PC-3 (cell line): ENCODE data around the gene LRRC37A3. TPM values are rescaled to one million over a fixed set of nuclear protein-coding genes. Genes with fewer than 3 reads are reported as not detected.
A peak's percentile ranks its signal among the peaks of the same experiment; 100 is the strongest.
"Not testable (repeated sequence)": the region's sequence is repeated elsewhere in the genome, so short reads cannot be mapped to it uniquely, and the experiment has no call there.

Experiments
- ATAC-seq: fragments of 200-7000 bp; cut with Tn5 transposase; 2 replicates; pipeline ENCODE4 v1.9.1; 2020; ENCODE audit warnings: mild to moderate bottlenecking, moderate library complexity
- Bru-seq: library from RNA; stranded (reverse); fragments of 400-500 nt; gene quantifications from one replicate; lab custom pipeline; 2021; lab: Mats Ljungman, UMichigan
- BruChase-seq, 2 experiments: library from RNA; stranded (reverse); fragments of 400-500 nt; gene quantifications; one replicate each; lab custom pipeline; 2021; lab: Mats Ljungman, UMichigan
- BruUV-seq: library from RNA; stranded (reverse); fragments of 400-500 nt; replicated peaks from 2 replicates; lab custom pipeline; 2021; lab: Mats Ljungman, UMichigan
- CTCF ChIA-PET: fragments of 300-600 bp; sonication (Branson Sonifier 250); formaldehyde crosslinking; loops from one replicate; lab custom pipeline; 2022; ENCODE audit warnings: antibody characterized with exemption; lab: Charles Lee
- POLR2A ChIA-PET: fragments of 300-600 bp; sonication (Branson Sonifier 250); formaldehyde crosslinking; loops from one replicate; lab custom pipeline; 2022; ENCODE audit warnings: antibody characterized with exemption; ENCODE audit not compliant: unreplicated experiment; lab: Charles Lee
- DNase-seq: peaks from one replicate; pipeline ENCODE4 v3.0.0-alpha.2; 2015
- H2AFZ ChIP-seq: fragments of 300-600 bp; sonication (generic); 2 replicates; pipeline ENCODE4 v1.6.0; 2016; ENCODE audit warnings: antibody characterized with exemption, low read length
- H3F3A ChIP-seq: fragments of 300-600 bp; sonication (generic); one replicate; pipeline ENCODE4 v1.6.0; 2017; ENCODE audit warnings: antibody characterized with exemption, low read length, control low read depth, mild to moderate bottlenecking; ENCODE audit not compliant: unreplicated experiment
- H3K27ac ChIP-seq: fragments of 300-600 bp; sonication (generic); 2 replicates; pipeline ENCODE4 v1.5.1; 2016; ENCODE audit warnings: mild to moderate bottlenecking, low read length
- H3K27me3 ChIP-seq: fragments of 300-600 bp; sonication (generic); 2 replicates; pipeline ENCODE4 v1.6.1; 2016; ENCODE audit warnings: low read length, mixed read lengths
- H3K36me3 ChIP-seq: fragments of 300-600 bp; sonication (generic); 2 replicates; pipeline ENCODE4 v1.6.1; 2016; ENCODE audit warnings: low read depth, mixed run types, low read length, mixed read lengths
- H3K4me1 ChIP-seq: fragments of 300-600 bp; sonication (generic); 2 replicates; pipeline ENCODE4 v1.5.1; 2016; ENCODE audit warnings: low read length; ENCODE audit not compliant: insufficient read depth
- H3K4me2 ChIP-seq: fragments of 300-600 bp; sonication (generic); 2 replicates; pipeline ENCODE4 v1.6.0; 2016; ENCODE audit warnings: low read length
- H3K4me3 ChIP-seq: fragments of 300-600 bp; sonication (generic); 2 replicates; pipeline ENCODE4 v1.5.1; 2016; ENCODE audit warnings: mild to moderate bottlenecking, low read length, mixed read lengths
- H3K79me2 ChIP-seq: fragments of 300-600 bp; sonication (generic); 2 replicates; pipeline ENCODE4 v1.6.1; 2017; ENCODE audit warnings: low read length, mixed read lengths
- H3K9ac ChIP-seq: fragments of 300-600 bp; sonication (generic); 2 replicates; pipeline ENCODE4 v1.6.0; 2016; ENCODE audit warnings: mild to moderate bottlenecking, low read length
- H3K9me2 ChIP-seq: fragments of 300-600 bp; sonication (generic); replicated peaks from 2 replicates; pipeline ENCODE4 v1.6.1; 2016; ENCODE audit warnings: mixed run types, low read length, mixed read lengths
- H3K9me3 ChIP-seq: fragments of 300-600 bp; sonication (generic); 2 replicates; pipeline ENCODE4 v1.6.1; 2016; ENCODE audit warnings: low read length, mixed read lengths
- H4K20me1 ChIP-seq: fragments of 300-600 bp; sonication (generic); 2 replicates; pipeline ENCODE4 v1.6.1; 2016; ENCODE audit warnings: low read length, mixed read lengths
- CTCF ChIP-seq: fragments of 300-600 bp; sonication (generic); conservative IDR thresholded peaks from 2 replicates; pipeline ENCODE4 v1.5.1; 2017; ENCODE audit warnings: antibody characterized with exemption, low read depth, mild to moderate bottlenecking, low read length
- intact Hi-C: fragments of 100-400 bp; cut with micrococcal nuclease; formaldehyde crosslinking; loops from 2 replicates; pipeline ENCODE4 v1.9.0; 2023
- long read RNA-seq: library from polyadenylated mRNA; unstranded; transcript quantifications from one replicate; pipeline ENCODE4 v2.0.0, GENCODE V29; 2021; ENCODE audit not compliant: unreplicated experiment
- total RNA-seq: library from RNA; depleted of rRNA; stranded (reverse); fragments of >200 nt; gene quantifications from 2 replicates; pipeline ENCODE4 v1.2.3, GENCODE V29; 2014; rRNA removed

LRRC37A3 gene
- total RNA-seq (6.4 and 7.1 TPM in 2 replicates), Bru-seq, nascent RNA (percentile 66 among the genes with signal in this experiment), BruChase-seq, experiment 1, labeled RNA remaining after a 6-hour chase (percentile 82 among the genes with signal in this experiment), BruChase-seq, experiment 2, labeled RNA remaining after a 2-hour chase (percentile 83 among the genes with signal in this experiment)
- long read RNA-seq, partial matches to known transcripts = 1 of 12 reads
- long read RNA-seq, other reads (novel, unspliced or antisense) = 11 of 12 reads

- intact Hi-C loops = loop anchor here (2.0 to 5.0 kb wide), 2 partner anchors 43 to 142 kb away; no protein-coding TSS in a partner anchor
- not testable (repeated sequence) for H3K27me3 ChIP-seq, H3K36me3 ChIP-seq, H3K4me1 ChIP-seq, H3K79me2 ChIP-seq, H3K9me2 ChIP-seq, H4K20me1 ChIP-seq, H3K9me3 ChIP-seq, H3F3A ChIP-seq
- TSS peak; percentile 75 for BruUV-seq
- H3K4me3 ChIP-seq = peak within 1 kb of the TSS; percentile 79
- peak; percentile 98 for ATAC-seq
- TF ChIP-seq CTCF = peak; percentile 84
- ChIA-PET CTCF (interaction anchor here (1.1 to 1.6 kb wide), 2 partner anchors 75 to 142 kb away, joined by 4 to 6 read pairs; no protein-coding TSS in a partner anchor), POLR2A (interaction anchor here (0.6 kb wide), 4 partner anchors 137 to 937 kb away, joined by 3 to 19 read pairs (median 3); partner anchors contain the start of gene GNA13)
- peak within 1 kb of the TSS; percentile 84 for H3K9ac ChIP-seq
- peak within 1 kb of the TSS; percentile 72 for H3K27ac ChIP-seq
- H2AFZ ChIP-seq = peak within 1 kb of the TSS; percentile 78
- DNase-seq = peak; percentile 99
- H3K4me2 ChIP-seq = peak within 1 kb of the TSS; percentile 81
Measured at GRCh38 chr17:64919289-64920025, at the start of gene LRRC37A3. LRRC37A3 (minus strand) TSS chr17:64919478; CDS start chr17:64897257, 22,221 bp downstream.

- peaks cover 28% of the 10 kb centered on the region for H3K4me1 ChIP-seq
- BruUV-seq, H4K20me1 ChIP-seq, H3K79me2 ChIP-seq, H3F3A ChIP-seq, H3K9me2 ChIP-seq, POLR2A ChIA-PET, H3K36me3 ChIP-seq, H3K9me3 ChIP-seq, H3K27me3 ChIP-seq: not testable (repeated sequence)
- H2AFZ ChIP-seq = peak overlapping the region; percentile 81
- intact Hi-C loops = loop anchor here (10.0 kb wide), 1 partner anchor 1199 kb away; no protein-coding TSS in a partner anchor
- peak overlapping the region; percentile 37 for H3K27ac ChIP-seq
- ATAC-seq (peak; percentile 96), DNase-seq (peak; percentile 80)
- TF ChIP-seq CTCF = peak; percentile 52
- CTCF ChIA-PET = interaction anchor here (0.6 kb wide), 1 partner anchor 134 kb away, joined by 3 read pairs; no protein-coding TSS in a partner anchor
- peak overlapping the region; percentile 65 for H3K4me2 ChIP-seq
- peak overlapping the region; percentile 40 for H3K9ac ChIP-seq
- peak overlapping the region; percentile 57 for H3K4me3 ChIP-seq
Measured at GRCh38 chr17:64965873-64966287, 46.6 kb upstream of the LRRC37A3 start.

GRCh38 chr17:64965256-64965872, 46.1 kb upstream of the LRRC37A3 start:
- CTCF ChIA-PET = interaction anchor here (0.6 kb wide), 1 partner anchor 134 kb away, joined by 3 read pairs; no protein-coding TSS in a partner anchor
- DNase-seq = peak; percentile 21
- H3K36me3 ChIP-seq, H3K79me2 ChIP-seq, H3K27me3 ChIP-seq, H4K20me1 ChIP-seq, H3K9me3 ChIP-seq, H3F3A ChIP-seq, ATAC-seq, H3K9me2 ChIP-seq: not testable (repeated sequence)
- POLR2A ChIA-PET = interaction anchor here (0.5 kb wide), 1 partner anchor 37 kb away, joined by 4 read pairs; no protein-coding TSS in a partner anchor
- peak overlapping the region; percentile 65 for H3K4me2 ChIP-seq
- peaks cover 28% of the 10 kb centered on the region for H3K4me1 ChIP-seq
- intact Hi-C loops = loop anchor here (10.0 kb wide), 1 partner anchor 1199 kb away; no protein-coding TSS in a partner anchor
- TSS peak; percentile 62 for BruUV-seq
- peak overlapping the region; percentile 57 for H3K4me3 ChIP-seq
- peak overlapping the region; percentile 40 for H3K9ac ChIP-seq
- H3K27ac ChIP-seq = peak overlapping the region; percentile 37
- peak overlapping the region; percentile 74 for H2AFZ ChIP-seq
